ENCODE data around the gene SMIM24.
"Not testable (repeated sequence)": the region's sequence is repeated elsewhere in the genome, so short reads cannot be mapped to it uniquely, and the experiment has no call there.

Gene SMIM24

DNA sequence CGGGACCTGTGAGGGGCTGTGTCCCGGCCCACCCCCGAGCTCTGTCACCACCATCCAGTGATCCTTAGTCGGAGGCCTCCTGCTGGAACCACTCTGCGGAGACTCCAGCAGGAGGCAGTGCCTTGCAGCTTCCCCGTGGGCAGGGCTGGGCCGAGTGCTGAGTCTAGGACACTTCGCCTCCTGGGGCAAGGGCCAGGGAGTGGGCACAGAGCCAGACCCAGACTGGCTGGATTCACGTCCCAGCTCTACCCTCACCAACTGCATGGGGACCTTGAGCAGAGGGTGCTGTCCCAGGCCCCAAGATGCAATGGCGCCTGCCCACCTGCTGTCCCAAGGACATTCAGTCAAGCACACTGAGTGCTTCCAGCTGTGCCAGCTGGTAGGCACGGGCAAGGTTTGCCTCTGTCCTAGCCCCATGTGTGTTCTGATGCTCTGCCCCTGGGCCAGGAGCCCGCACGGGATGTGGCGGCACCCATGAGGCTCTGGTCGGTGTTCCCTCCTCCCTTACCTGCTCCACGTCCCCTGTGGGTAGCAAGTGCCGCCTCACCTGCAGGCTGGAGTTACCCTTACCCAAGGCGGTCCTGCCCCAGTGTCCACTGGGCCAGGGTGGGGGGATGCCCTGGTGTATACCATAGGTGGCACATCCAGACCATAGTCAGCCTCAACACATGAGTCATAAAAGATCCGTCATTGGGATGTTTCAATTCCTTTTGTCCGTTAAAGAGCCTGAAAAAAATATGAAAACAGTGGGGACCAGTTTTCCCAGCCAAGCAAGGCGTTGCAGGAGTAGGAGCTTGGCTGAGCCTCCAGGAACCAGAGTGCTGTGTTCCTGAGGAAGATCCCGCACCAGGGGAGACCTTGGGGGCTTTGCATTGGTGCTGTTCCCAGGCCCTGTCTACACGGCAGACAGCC is 33.2 kb upstream of the SMIM24 start:
- DNase-seq: no peak

- no peak for DNase-seq
Measured at GRCh38 chr19:3512562-3513228, 32.4 kb upstream of the SMIM24 start.

- DNase-seq: no peak
Measured at GRCh38 chr19:3511506-3512251, 31.4 kb upstream of the SMIM24 start.

- DNase-seq: no peak
Measured at GRCh38 chr19:3510727-3511126, 30.4 kb upstream of the SMIM24 start.

DNA sequence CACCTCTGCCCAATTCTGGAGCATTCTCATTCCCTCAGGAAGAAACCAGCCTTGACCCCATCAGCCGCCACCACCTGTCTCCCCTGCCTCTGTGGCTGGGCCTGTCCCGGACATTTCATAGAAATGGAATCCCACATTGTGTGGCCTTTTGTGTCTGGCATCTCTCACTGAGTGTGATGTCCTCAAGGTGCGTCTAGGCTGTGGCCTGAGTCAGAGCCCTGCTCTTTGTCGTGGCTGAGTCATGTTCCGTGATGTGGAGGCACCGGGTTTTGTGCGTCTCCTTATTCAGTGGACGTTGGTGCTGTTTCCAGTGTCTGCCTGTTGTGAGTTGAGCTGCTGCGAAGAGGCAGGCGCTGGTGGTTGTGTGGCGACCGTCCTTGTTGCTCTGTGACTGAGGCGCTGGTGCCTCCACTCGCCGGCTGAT is 29.3 kb upstream of the SMIM24 start:
- DNase-seq: peak; percentile 40

GRCh38 chr19:3508771-3509535 is 28.6 kb upstream of the SMIM24 start:
- no peak for DNase-seq

GRCh38 chr19:3508121-3508661 is 27.9 kb upstream of the SMIM24 start:
- DNase-seq: not testable (repeated sequence)

DNA sequence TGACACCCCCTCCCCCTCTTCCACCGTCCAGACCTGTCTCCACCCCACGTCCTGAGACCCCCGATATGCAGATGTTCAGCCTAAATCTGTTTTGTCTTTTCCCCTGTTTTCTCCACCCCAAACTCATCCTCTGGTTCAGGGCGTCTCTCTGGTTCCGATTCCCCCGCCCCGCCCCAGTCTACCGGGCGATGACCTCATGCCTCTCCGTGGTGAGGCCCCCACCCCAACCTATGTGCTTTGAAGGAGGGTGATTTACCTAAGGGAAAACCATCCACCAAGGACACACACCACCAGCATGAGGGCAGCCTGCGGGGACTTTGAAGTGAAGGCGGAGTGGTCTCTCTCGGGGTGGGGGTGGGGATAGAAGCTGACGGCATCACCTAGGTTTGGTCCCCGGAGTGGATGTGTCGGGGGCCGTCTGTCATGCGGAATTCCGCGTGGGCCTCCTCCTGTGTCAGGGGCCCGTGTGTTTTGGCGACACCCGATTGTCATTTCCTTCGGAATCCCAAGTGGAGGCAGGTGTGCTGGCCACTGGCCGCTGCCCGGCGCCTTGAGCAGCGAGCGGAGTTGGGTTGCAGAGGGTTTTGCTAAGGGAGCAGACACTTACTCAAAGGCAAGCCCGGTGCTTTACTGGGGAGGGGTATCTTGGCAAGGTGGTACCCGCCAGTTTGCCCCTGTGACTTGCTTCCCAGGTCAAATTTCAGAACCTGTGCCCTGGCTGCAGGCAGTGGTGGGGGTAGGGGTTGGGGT is 27.2 kb upstream of the SMIM24 start:
- DNase-seq: no peak

- DNase-seq: no peak
Measured at GRCh38 chr19:3506384-3507340, 26.3 kb upstream of the SMIM24 start.

DNA sequence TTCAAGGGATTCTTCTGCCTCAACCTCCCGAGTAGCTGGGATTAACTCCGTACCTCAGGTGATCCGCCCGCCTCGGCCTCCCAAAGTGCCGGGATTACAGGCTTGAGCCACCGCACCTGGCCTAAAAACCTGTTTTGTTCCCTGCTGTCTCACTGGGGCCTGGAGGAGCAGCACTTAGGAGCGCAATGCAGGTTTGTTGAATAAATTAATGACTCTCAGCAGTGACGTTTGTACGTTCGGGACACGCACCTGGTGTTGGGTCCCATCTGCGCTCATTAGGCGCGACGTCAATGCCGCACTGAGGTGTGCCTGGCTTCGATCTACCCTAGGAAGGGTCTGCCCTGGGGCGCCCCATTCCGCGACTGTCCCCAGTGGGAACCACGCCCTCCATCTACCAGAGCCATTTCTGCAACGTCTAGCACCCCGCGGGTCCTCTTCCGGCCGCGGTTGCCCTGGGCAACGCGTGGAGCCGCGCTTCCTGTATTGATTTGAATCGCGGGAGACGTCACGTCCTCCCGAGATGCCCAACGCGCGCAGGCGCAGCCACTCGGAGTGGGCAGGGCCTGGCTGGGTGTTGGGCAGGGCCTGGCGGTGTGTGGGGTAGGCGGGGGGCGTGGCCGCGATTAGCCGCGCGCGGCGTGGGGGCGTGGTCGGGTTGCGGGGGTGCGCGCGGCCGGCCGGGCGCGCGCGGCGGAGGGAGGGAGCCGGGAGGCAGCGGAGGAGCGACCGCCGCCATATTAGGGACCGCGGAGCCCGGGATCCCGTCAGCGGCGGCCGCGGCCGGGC is 25.5 kb upstream of the SMIM24 start, which contains the start of gene FZR1:
TSS of gene FZR1 (plus strand) at position 714 of the 786 bp plus-strand sequence. CDS start 16,679 bp downstream, outside the sequence.
- DNase-seq: peak; percentile 96

GRCh38 chr19:3504735-3505134 is 24.4 kb upstream of the SMIM24 start:
- DNase-seq: no peak

GRCh38 chr19:3503036-3503572 is 22.8 kb upstream of the SMIM24 start:
- peak; percentile 49 for DNase-seq

DNA sequence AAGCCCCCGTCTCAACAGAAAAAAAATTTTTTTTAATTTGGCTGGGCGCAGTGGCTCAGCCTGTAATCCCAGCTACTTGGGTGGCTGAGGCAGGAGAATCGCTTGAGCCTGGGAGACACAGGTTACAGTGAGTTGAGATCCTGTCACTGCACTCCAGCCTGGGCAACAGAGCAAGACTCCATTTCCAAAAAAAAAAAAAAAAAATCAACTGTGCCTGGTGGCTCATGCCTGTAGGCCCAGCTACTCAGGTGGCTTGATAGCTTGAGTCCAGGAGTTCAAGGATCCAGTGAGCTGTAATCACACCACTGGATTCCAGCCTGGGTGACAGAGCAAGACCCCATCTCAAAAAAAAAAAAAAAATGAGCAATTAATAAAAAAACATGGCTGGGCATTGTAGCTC is 21.5 kb upstream of the SMIM24 start:
- DNase-seq: no peak

DNA sequence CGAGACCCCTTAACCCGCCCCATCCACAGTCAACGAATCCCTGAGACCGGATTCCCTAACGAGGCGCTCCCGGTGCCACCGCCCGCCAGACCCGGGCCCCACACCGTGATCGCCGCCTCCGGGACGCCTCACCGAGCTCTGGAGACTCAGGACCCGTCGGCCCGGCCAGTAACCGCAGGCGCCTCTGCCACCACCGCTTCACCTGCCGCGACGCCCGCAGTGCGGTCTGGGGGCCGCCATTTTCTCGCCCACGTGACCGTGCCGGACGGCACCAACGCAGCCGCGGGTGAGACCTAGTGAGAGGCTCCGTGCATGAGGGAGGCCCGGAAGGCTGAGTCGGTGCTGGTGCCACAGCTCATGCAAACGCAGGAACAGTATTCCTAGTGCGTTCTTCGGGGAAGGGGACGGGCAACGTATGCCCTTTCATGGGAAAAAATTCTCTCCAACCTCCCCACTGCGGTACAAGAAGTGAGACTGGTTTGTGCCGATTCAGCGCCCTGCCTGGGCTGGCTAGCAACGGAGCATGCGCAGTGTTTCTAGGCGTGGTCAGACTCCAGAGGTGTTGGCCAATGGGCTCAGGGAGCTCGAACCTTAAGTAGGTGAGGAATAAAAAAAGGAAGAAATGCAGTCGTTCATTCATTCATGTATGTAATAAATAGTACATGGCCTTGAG is 20.2 kb upstream of the SMIM24 start, which contains the start of gene DOHH:
TSS of gene DOHH (minus strand) at position 246 of the 673 bp plus-strand sequence. CDS start 3,860 bp downstream, outside the sequence.
- DNase-seq: peak; percentile 94

DNA sequence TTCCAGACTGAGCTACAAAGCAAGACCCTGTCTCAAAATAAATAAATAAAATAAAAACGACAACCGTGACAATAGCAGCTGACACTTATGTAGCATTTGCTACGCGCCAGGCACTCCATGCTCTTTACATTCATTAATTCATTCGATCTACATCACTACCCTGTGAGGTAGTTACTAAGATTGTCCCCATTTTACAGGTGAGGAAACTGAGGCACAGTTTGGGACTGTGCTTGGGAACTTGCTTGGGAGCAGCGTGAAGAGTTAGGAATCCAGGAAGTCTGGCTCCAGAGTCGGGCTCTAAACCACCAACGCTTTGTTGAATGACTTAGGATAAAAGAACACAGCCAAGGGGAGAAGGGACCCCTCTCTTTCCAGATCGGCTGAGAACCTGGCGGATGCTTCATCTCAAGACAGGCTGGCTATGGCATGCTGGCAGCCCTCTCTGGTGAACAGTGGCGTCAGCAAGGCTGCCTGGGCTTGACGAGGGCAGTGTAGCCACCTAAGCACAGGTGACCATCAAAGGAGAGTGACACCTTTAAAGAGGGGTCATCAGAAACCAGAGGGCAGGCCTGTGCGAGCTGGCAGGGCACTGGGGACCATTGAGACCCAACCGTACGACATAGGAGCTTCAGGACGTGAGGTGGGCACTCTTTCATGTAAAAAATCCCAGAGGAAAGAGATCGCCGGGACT is 19.6 kb upstream of the SMIM24 start:
- no peak for DNase-seq

DNA sequence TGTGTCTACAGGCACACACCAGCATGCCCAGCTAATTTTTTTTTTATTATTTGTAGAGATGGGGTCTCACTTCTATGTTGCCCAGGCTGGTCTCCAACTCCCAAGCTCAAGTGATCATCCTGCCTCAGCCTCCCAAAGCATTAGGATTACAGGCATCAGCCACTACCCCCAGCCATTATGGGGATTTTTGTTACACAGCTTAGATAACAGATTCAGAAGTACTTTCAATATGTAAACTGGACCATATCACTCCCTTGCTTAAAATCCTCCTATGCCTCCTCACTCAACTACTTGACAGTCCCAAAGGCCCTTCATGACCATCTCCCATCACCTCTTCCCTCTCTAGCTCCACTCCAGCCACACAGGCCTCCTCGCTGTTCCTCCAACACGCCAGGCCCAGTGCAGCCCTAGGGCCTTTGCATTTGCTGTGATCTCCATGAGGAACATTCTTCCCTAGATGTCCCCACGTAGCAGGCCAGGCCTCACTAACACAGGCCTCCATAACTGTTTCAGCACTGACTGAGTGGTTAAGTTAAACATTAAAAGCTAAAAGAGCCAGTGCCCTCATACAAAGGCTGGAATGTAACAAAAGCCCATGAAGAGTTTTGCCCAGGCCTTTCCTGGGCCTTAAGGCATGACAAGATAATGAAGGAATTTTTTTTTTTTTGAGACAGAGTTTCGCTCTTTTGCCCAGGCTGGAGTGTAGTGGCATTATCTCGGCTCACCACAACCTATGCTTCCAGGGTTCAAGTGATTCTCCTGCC is 17.6 kb upstream of the SMIM24 start:
- no peak for DNase-seq

Data from HCEC 1CT (cell line).